ENCODE data around the gene LIPH.
"Not testable (repeated sequence)": the region's sequence is repeated elsewhere in the genome, so short reads cannot be mapped to it uniquely, and the experiment has no call there.

LIPH gene

GRCh38 chr3:185561958-185562357 lies 9.6 kb upstream of the LIPH start:
- H3K9me3 Mint-ChIP-seq: no peaks in the 10 kb centered on the region
- DNase-seq (ENCODE audit: low spot score in 2 of 2) (no peak), ATAC-seq (replicated peaks; ENCODE audit: extremely low read depth, poor library complexity, severe bottlenecking) (no peak)
- H3K4me1 Mint-ChIP-seq: peaks cover 11% of the 10 kb centered on the region
- no peak overlapping the region for H3K4me3 Mint-ChIP-seq
- no peak overlapping the region for H3K27ac Mint-ChIP-seq (ENCODE audit: low read depth)
- peaks cover 3% of the 10 kb centered on the region for H3K36me3 Mint-ChIP-seq (ENCODE audit: insufficient read depth)
- peaks cover 35% of the 10 kb centered on the region for H3K27me3 Mint-ChIP-seq

- no peak for DNase-seq (ENCODE audit: low spot score in 2 of 2)
- peaks cover 35% of the 10 kb centered on the region for H3K27me3 Mint-ChIP-seq
- no peak overlapping the region for H3K4me3 Mint-ChIP-seq
- H3K36me3 Mint-ChIP-seq (ENCODE audit: insufficient read depth): peaks cover 3% of the 10 kb centered on the region
- no peak for ATAC-seq (replicated peaks; ENCODE audit: extremely low read depth, poor library complexity, severe bottlenecking)
- peaks cover 11% of the 10 kb centered on the region for H3K4me1 Mint-ChIP-seq
- H3K9me3 Mint-ChIP-seq: no peaks in the 10 kb centered on the region
- no peak overlapping the region for H3K27ac Mint-ChIP-seq (ENCODE audit: low read depth)
Measured at GRCh38 chr3:185561374-185561943, 9.1 kb upstream of the LIPH start.

GRCh38 chr3:185560676-185561075 lies 8.3 kb upstream of the LIPH start:
- DNase-seq (ENCODE audit: low spot score in 2 of 2) (no peak), ATAC-seq (replicated peaks; ENCODE audit: extremely low read depth, poor library complexity, severe bottlenecking) (no peak)
- Mint-ChIP-seq H3K36me3 (ENCODE audit: insufficient read depth) (peaks cover 3% of the 10 kb centered on the region), H3K27me3 (peaks cover 35% of the 10 kb centered on the region), H3K4me3 (no peak overlapping the region), H3K27ac (ENCODE audit: low read depth) (no peak overlapping the region), H3K4me1 (peaks cover 11% of the 10 kb centered on the region), H3K9me3 (no peaks in the 10 kb centered on the region)

- ATAC-seq (replicated peaks; ENCODE audit: extremely low read depth, poor library complexity, severe bottlenecking) (no peak), DNase-seq (ENCODE audit: low spot score in 2 of 2) (no peak)
- H3K27me3 Mint-ChIP-seq: peaks cover 35% of the 10 kb centered on the region
- H3K27ac Mint-ChIP-seq (ENCODE audit: low read depth): no peak overlapping the region
- no peaks in the 10 kb centered on the region for H3K9me3 Mint-ChIP-seq
- peaks cover 3% of the 10 kb centered on the region for H3K36me3 Mint-ChIP-seq (ENCODE audit: insufficient read depth)
- H3K4me3 Mint-ChIP-seq: no peak overlapping the region
- H3K4me1 Mint-ChIP-seq: peaks cover 11% of the 10 kb centered on the region
Measured at GRCh38 chr3:185559706-185560090, 7.3 kb upstream of the LIPH start.

- ATAC-seq (replicated peaks; ENCODE audit: extremely low read depth, poor library complexity, severe bottlenecking) (no peak), DNase-seq (ENCODE audit: low spot score in 2 of 2) (no peak)
- Mint-ChIP-seq H3K4me1 (peaks cover 11% of the 10 kb centered on the region), H3K27ac (ENCODE audit: low read depth) (no peak overlapping the region), H3K36me3 (ENCODE audit: insufficient read depth) (peaks cover 3% of the 10 kb centered on the region), H3K27me3 (peaks cover 35% of the 10 kb centered on the region), H3K4me3 (peak overlapping the region; percentile 73), H3K9me3 (no peaks in the 10 kb centered on the region)
Measured at GRCh38 chr3:185558395-185558794, 6.0 kb upstream of the LIPH start.

- DNase-seq (ENCODE audit: low spot score in 2 of 2); H3K27ac Mint-ChIP-seq (ENCODE audit: low read depth); ATAC-seq (replicated peaks; ENCODE audit: extremely low read depth, poor library complexity, severe bottlenecking); H3K9me3 Mint-ChIP-seq; H3K4me3 Mint-ChIP-seq; H3K36me3 Mint-ChIP-seq (ENCODE audit: insufficient read depth): not testable (repeated sequence)
- Mint-ChIP-seq H3K4me1 (peaks cover 18% of the 10 kb centered on the region), H3K27me3 (peaks cover 27% of the 10 kb centered on the region)
Measured at GRCh38 chr3:185556640-185557039, 4.3 kb upstream of the LIPH start.

GRCh38 chr3:185555860-185556347 lies 3.5 kb upstream of the LIPH start:
- Mint-ChIP-seq H3K4me1 (peaks cover 18% of the 10 kb centered on the region), H3K4me3 (no peak overlapping the region), H3K27me3 (peaks cover 21% of the 10 kb centered on the region), H3K27ac (ENCODE audit: low read depth) (no peak overlapping the region), H3K36me3 (ENCODE audit: insufficient read depth) (peaks cover 3% of the 10 kb centered on the region), H3K9me3 (no peaks in the 10 kb centered on the region)
- ATAC-seq (replicated peaks; ENCODE audit: extremely low read depth, poor library complexity, severe bottlenecking) (no peak), DNase-seq (ENCODE audit: low spot score in 2 of 2) (no peak)

- no peak for DNase-seq (ENCODE audit: low spot score in 2 of 2)
- H3K36me3 Mint-ChIP-seq (ENCODE audit: insufficient read depth): peaks cover 3% of the 10 kb centered on the region
- H3K4me3 Mint-ChIP-seq: no peak overlapping the region
- ATAC-seq (replicated peaks; ENCODE audit: extremely low read depth, poor library complexity, severe bottlenecking): no peak
- H3K4me1 Mint-ChIP-seq: peaks cover 18% of the 10 kb centered on the region
- H3K27me3 Mint-ChIP-seq: peaks cover 13% of the 10 kb centered on the region
- peak overlapping the region; percentile 32 for H3K27ac Mint-ChIP-seq (ENCODE audit: low read depth)
- H3K9me3 Mint-ChIP-seq: no peaks in the 10 kb centered on the region
Measured at GRCh38 chr3:185555101-185555501, 2.7 kb upstream of the LIPH start.

GRCh38 chr3:185549651-185550111 lies 2.7 kb downstream of the LIPH start:
- ATAC-seq (replicated peaks; ENCODE audit: extremely low read depth, poor library complexity, severe bottlenecking) (no peak), DNase-seq (ENCODE audit: low spot score in 2 of 2) (no peak)
- H3K27ac Mint-ChIP-seq (ENCODE audit: low read depth): no peak overlapping the region
- H3K27me3 Mint-ChIP-seq: no peaks in the 10 kb centered on the region
- no peak overlapping the region for H3K4me3 Mint-ChIP-seq
- no peaks in the 10 kb centered on the region for H3K9me3 Mint-ChIP-seq
- H3K4me1 Mint-ChIP-seq: peaks cover 6% of the 10 kb centered on the region
- H3K36me3 Mint-ChIP-seq (ENCODE audit: insufficient read depth): no peaks in the 10 kb centered on the region

- no peak overlapping the region for H3K4me3 Mint-ChIP-seq
- no peak for DNase-seq (ENCODE audit: low spot score in 2 of 2)
- no peaks in the 10 kb centered on the region for H3K36me3 Mint-ChIP-seq (ENCODE audit: insufficient read depth)
- ATAC-seq (replicated peaks; ENCODE audit: extremely low read depth, poor library complexity, severe bottlenecking): no peak
- H3K27ac Mint-ChIP-seq (ENCODE audit: low read depth): no peak overlapping the region
- peaks cover 5% of the 10 kb centered on the region for H3K27me3 Mint-ChIP-seq
- H3K4me1 Mint-ChIP-seq: peaks cover 6% of the 10 kb centered on the region
- H3K9me3 Mint-ChIP-seq: no peaks in the 10 kb centered on the region
Measured at GRCh38 chr3:185549122-185549521, 3.3 kb downstream of the LIPH start.

GRCh38 chr3:185540695-185541094 lies 11.7 kb downstream of the LIPH start:
- H3K9me3 Mint-ChIP-seq: no peaks in the 10 kb centered on the region
- H3K4me1 Mint-ChIP-seq: peaks cover 7% of the 10 kb centered on the region
- no peak for DNase-seq (ENCODE audit: low spot score in 2 of 2)
- peaks cover 10% of the 10 kb centered on the region for H3K27me3 Mint-ChIP-seq
- no peaks in the 10 kb centered on the region for H3K36me3 Mint-ChIP-seq (ENCODE audit: insufficient read depth)
- no peak for ATAC-seq (replicated peaks; ENCODE audit: extremely low read depth, poor library complexity, severe bottlenecking)
- H3K4me3 Mint-ChIP-seq: no peak overlapping the region
- no peak overlapping the region for H3K27ac Mint-ChIP-seq (ENCODE audit: low read depth)

GRCh38 chr3:185539934-185540333 lies 12.5 kb downstream of the LIPH start:
- ATAC-seq (replicated peaks; ENCODE audit: extremely low read depth, poor library complexity, severe bottlenecking) (no peak), DNase-seq (ENCODE audit: low spot score in 2 of 2) (no peak)
- H3K27me3 Mint-ChIP-seq: peaks cover 10% of the 10 kb centered on the region
- H3K27ac Mint-ChIP-seq (ENCODE audit: low read depth): no peak overlapping the region
- no peaks in the 10 kb centered on the region for H3K36me3 Mint-ChIP-seq (ENCODE audit: insufficient read depth)
- peaks cover 7% of the 10 kb centered on the region for H3K4me1 Mint-ChIP-seq
- H3K9me3 Mint-ChIP-seq: no peaks in the 10 kb centered on the region
- no peak overlapping the region for H3K4me3 Mint-ChIP-seq

GRCh38 chr3:185537369-185537970 lies 14.9 kb downstream of the LIPH start:
- H3K4me1 Mint-ChIP-seq: peaks cover 7% of the 10 kb centered on the region
- DNase-seq (ENCODE audit: low spot score in 2 of 2) (no peak), ATAC-seq (replicated peaks; ENCODE audit: extremely low read depth, poor library complexity, severe bottlenecking) (peak; percentile 36)
- H3K36me3 Mint-ChIP-seq (ENCODE audit: insufficient read depth): no peaks in the 10 kb centered on the region
- H3K27ac Mint-ChIP-seq (ENCODE audit: low read depth): no peak overlapping the region
- no peaks in the 10 kb centered on the region for H3K27me3 Mint-ChIP-seq
- no peaks in the 10 kb centered on the region for H3K9me3 Mint-ChIP-seq
- H3K4me3 Mint-ChIP-seq: no peak overlapping the region
